Fibroblast of upper back skin (primary cell): ENCODE data around the gene VTI1A.
"Not testable (repeated sequence)": the region's sequence is repeated elsewhere in the genome, so short reads cannot be mapped to it uniquely, and the experiment has no call there.

Experiments used
- DNase-seq: peaks from one replicate; pipeline ENCODE4 v3.0.0-alpha.2; 2013

The VTI1A gene

DNA sequence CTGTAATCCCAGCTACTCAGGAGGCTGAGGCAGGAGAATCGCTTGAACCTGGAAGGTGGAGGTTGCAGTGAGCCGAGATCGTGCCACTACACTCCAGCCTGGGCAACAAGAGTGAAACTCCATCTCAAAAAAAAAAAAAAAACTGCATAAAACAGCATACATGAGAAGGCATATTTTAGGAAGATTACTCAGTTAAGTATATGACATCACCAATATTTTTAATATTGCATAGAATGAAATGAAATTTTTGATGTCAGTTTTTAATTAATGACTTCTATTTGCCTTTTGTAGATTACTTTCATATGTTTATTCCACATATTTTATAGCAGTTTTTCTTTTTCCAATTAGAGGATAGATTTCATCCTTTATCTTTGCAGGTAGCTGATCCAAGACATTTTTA lies 284.4 kb downstream of the VTI1A start:
- DNase-seq, result not testable (repeated sequence)

GRCh38 chr10:112732277-112732921 lies 285.4 kb downstream of the VTI1A start:
- peak; percentile 56 for DNase-seq

GRCh38 chr10:112735041-112735695 lies 288.2 kb downstream of the VTI1A start:
- no peak for DNase-seq

DNA sequence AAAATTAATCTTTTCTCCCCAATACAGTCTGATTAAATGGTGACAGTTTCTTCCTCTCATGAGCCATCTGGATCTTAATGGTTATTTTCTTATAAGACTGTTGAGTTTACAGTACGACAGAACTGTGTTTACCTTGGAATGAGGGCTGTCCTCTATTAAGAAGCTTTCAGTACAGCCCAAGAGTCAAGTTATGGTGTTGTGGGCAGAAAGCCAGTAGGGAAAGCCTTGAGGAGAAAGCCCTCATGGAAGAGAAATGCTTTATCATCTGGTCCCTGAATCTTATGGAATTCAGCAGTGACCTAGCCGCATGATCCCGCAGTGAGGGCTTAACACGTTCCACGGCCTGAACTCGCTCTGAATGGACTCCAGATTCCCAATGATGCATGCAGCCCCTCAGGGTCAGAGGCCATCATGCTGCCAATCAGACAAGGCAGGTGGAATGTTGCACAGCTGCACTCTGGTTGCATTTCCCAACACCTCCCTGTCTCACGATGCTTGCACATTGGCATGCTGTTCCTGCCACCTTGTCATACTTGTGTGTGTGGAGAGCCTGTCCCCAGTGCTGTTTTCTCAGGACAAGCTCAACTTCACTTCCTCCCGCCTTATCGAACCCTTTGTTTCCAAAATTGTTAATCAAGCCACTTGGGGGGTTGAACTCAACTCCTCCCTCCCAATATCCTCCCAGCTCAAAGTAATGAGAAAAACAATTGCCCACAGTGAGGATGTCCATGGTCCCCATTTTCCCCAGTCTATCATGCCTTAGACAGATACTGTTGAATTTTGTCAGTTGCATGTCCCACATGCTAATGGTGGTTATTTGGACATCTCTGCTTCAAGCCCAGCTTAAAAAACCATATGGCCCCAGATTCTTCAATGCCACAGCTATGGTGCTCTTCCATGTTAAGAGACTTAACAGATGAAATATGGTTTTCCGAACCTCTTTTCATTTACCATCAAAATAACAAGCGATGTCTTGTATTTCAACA lies 291.9 kb downstream of the VTI1A start:
- DNase-seq, result peak; percentile 34

- no peak for DNase-seq
Measured at GRCh38 chr10:112739592-112740353, 292.8 kb downstream of the VTI1A start.

DNA sequence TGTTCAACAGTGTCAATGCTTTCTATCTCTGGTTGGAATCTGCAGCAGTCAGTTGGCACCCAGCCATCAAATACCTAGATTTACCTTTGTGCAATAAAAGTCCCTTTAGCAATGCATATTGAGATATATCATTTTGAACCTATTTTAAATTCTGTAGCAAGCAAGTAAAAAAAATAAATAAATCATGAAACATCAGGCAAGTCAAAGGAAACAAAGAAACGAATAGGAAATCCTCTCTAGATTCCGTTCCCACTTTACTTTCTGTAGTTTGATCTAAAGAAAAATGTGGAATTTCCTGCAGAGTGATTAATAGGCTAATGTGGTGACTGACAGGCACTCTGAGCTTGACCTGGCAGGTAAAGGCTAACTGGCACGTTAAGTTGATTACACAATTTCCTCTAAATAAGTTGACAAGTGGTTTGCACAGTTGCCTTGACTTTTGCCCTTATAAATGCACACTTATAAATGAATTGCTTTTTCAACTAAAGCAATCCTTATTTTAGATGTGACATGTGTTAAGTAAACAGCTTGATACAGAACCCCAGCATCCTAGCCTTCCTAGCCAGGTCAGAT lies 294.9 kb downstream of the VTI1A start:
- DNase-seq, result no peak

- DNase-seq, result no peak
Measured at GRCh38 chr10:112744181-112745096, 297.4 kb downstream of the VTI1A start.

GRCh38 chr10:112746329-112746728 lies 299.3 kb downstream of the VTI1A start:
- DNase-seq, result no peak

- DNase-seq, result no peak
Measured at GRCh38 chr10:112750427-112751167, 303.6 kb downstream of the VTI1A start.

GRCh38 chr10:112751651-112752050 lies 304.6 kb downstream of the VTI1A start:
- DNase-seq, result no peak

DNA sequence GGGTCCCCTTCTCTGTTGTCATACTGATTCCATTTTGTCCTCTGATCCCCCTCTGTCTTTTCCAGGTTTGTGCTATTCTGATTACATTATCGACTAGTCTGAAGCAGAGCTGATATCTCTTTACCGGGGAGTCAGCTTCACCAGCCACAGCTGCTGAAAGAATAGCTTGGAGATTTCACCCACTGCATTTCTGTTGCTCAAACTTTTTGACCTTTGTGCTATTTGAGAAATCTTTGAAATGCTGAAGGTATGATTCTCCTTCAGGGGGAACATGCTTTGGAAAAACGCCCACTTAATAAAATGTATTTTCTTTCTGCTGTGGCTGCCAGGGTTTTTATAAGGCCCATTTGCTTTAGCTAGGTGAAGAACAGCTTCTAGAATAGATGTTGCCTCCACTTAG lies 305.3 kb downstream of the VTI1A start:
- peak; percentile 50 for DNase-seq

- DNase-seq, result peak; percentile 11
Measured at GRCh38 chr10:112753961-112754411, 307.0 kb downstream of the VTI1A start.

DNA sequence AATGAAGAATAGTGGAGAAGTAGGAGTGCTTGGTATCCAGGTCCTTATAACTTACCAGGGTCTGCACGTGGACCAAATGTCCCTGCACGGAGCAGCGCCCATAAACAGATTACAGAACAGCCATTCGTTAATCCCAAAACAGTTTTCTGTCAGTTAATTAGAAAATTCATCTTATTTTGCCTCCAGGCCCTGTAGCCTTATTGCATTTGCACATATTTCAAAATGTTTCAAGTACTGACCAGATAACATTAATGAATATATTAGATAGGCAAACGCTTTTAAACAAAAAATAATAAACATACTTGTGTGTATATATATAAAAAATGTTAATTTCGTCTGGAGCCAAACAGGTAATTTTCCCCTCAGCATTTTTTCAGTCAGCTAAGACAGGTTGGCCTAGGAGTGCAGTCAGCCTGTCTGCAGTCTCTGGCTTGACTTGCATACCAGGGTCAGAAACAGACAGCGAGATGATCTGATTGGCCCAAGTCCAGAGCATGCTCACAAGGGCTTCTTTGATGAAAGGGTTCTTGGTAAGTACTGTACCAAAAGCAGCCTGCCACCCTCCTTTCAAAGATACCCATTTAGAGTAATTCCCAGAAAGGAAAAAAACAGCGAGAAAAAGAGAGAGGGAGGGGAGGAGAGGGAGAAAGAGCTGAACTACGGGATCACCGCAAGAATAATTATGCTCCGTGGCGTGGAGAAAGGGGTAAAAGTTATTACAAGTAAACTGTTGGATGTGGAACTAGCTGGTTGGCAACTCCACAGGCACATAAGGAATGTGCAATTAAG lies 308.6 kb downstream of the VTI1A start:
- no peak for DNase-seq

DNA sequence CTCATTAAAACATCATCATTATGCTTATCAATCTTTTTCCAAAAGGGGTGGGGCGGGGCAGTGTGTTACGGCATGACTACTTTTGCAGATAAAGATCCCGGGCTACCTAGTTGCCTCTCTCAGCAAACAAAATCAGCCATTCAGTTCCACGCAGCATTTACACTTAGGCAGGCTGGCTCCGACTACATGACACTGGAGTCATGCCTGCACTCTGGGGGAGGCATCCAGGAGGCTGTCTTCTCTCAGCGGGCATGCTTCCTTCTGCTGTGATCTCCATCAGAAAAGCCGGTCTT lies 309.2 kb downstream of the VTI1A start:
- no peak for DNase-seq

DNA sequence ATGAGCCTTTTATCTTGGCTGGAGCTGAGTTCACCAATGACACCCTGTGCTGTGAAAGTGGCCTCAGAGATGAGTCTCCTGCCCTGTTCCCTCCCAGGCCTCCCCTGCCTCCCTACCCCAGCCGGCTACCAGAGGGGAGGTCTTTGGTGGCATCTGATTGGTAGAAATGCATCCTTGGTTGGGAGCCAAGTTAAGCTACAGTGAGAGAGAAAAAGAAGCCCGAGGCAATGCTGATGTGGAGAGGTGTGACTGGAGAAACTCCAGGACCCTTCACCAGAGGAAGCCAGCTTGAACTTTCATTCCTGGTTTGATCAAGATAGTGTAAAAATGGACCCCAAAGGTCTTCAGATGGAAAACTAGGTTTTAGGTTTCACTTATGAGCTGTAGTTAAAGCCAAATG lies 311.9 kb downstream of the VTI1A start:
- no peak for DNase-seq

DNA sequence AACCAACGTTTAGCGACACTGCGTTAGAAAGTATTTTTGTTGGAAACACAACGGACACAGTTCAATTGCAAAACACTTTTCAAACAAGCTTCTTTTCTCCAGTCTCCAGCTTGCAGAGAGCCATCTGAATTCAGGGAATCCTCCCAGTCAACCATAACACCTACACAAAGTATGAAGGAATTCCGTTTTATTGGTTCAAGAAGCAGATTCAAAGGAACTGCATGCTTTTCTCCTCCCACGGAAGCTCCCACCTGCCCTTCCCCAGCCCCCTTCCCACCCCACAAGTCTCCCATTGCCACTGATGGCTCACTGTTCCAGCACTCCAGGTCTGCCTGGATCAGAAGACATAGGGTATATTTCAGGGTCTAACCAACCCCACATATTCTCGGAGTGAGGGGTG lies 312.5 kb downstream of the VTI1A start:
- DNase-seq, result no peak

- no peak for DNase-seq
Measured at GRCh38 chr10:112761256-112761655, 314.2 kb downstream of the VTI1A start.

DNA sequence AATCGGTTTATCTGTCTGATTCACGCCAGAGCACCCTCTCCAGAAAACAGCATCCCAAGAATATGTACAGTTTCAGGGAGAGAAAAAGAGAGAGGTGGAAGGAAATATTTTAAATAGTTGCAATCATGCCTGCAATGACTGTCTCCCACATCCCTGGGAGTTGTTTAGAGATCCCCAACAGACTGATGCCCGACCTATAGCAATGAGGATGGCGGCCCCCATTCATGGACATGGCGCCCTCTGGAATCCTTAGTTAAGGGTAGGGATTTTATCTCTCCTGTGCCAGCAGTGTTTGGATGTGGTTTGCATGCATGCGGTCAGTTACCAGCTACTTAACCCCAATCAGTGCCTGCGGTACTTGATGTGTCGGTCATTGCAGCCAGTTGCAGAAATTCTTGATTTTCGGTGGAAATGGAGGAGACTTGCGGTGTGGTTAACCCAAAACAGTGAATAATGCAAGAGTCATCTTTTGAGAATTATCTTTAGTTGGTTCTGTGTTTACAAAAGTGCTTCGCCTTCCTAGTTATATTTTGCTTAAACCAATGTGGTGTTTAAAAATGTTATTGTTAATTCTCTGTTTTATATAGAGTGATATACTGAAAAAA lies 317.0 kb downstream of the VTI1A start:
- peak; percentile 25 for DNase-seq

DNA sequence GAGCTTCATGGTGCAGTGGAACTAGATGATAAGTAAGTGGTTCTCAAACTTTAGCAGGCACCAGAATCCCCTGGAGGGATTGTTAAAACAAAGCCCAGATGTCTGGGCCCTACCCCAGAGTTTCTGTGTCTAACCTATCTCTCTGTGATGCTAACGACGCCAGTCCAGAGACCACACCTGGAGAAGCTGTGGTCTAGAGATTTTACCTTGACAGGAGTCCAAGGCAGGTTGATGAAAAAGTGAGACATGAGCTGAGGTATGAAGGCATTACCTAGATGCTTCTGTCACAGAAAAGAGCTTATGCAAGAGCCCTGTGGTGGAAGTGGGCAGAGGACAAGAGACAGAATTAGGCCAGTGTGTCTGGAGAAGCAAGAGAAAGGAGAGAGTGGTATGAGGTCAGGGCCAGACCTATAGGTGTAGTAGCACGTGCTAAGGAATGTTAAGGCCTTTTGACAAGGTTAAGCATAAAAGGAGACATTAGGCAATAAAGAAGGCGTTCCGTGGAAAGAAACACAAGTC lies 318.8 kb downstream of the VTI1A start:
- no peak for DNase-seq
